Mesodermal cell (in vitro differentiated cells): ENCODE measurements around the gene PLEKHM2.
A peak's percentile ranks its signal among the peaks of the same experiment; 100 is the strongest.

Experiments used
- H3K27ac ChIP-seq: 2 replicates; pipeline ENCODE4 v1.7.0; 2013; ENCODE audit warnings: mild to moderate bottlenecking, low read depth, low read length, moderate library complexity; ENCODE audit not compliant: severe bottlenecking
- H3K36me3 ChIP-seq: 2 replicates; pipeline ENCODE4 v1.7.1; 2013; ENCODE audit warnings: mild to moderate bottlenecking, low read length, moderate library complexity; ENCODE audit not compliant: control insufficient read depth, insufficient read depth
- H3K4me1 ChIP-seq: one replicate; pipeline ENCODE4 v1.7.1; 2013; ENCODE audit warnings: mild to moderate bottlenecking, low read length; ENCODE audit not compliant: insufficient read depth, control insufficient read depth, poor library complexity, severe bottlenecking
- H3K4me3 ChIP-seq: 2 replicates; pipeline ENCODE4 v1.7.0; 2013; ENCODE audit warnings: low read length, control low read depth, mild to moderate bottlenecking; ENCODE audit not compliant: insufficient read depth, poor library complexity, severe bottlenecking; ENCODE audit errors: extremely low read depth
- H3K9me3 ChIP-seq: 2 replicates; pipeline ENCODE4 v1.7.1; 2013; ENCODE audit warnings: mild to moderate bottlenecking, low read length, moderate library complexity; ENCODE audit not compliant: control insufficient read depth
- WGBS, 2 experiments: methylation state at CpG; one replicate each; pipeline ENCODE4 v1.1.5; 2013; ENCODE audit warnings: missing lambda C conversion rate in 2 of 2; ENCODE audit not compliant: insufficient coverage in 2 of 2; 5-methylcytosine and 5-hydroxymethylcytosine counted together

Gene PLEKHM2

GRCh38 chr1:15755646-15756040 is 71.5 kb downstream of the PLEKHM2 start:
- Histone ChIP-seq H3K36me3 (no peaks in the 10 kb centered on the region), H3K27ac (no peak overlapping the region), H3K4me3 (no peak overlapping the region), H3K4me1 (peaks cover 14% of the 10 kb centered on the region), H3K9me3 (no peaks in the 10 kb centered on the region)
- 86 to 94% methylated on average over 2 of the region's 4 CpGs for WGBS, 2 experiments

GRCh38 chr1:15756143-15757015 is 72.3 kb downstream of the PLEKHM2 start:
- 55% methylated on average over 18 to 20 of the region's 21 CpGs for WGBS, 2 experiments
- Histone ChIP-seq H3K4me3 (no peak overlapping the region), H3K4me1 (peaks cover 21% of the 10 kb centered on the region), H3K36me3 (no peaks in the 10 kb centered on the region), H3K27ac (no peak overlapping the region), H3K9me3 (no peaks in the 10 kb centered on the region)

GRCh38 chr1:15757016-15757543 is 73.0 kb downstream of the PLEKHM2 start:
- peaks cover 6% of the 10 kb centered on the region for H3K36me3 ChIP-seq
- WGBS, 2 experiments = 70 to 84% methylated on average over 8 of the region's 9 CpGs
- no peaks in the 10 kb centered on the region for H3K9me3 ChIP-seq
- no peak overlapping the region for H3K27ac ChIP-seq
- H3K4me1 ChIP-seq = peaks cover 26% of the 10 kb centered on the region
- no peak overlapping the region for H3K4me3 ChIP-seq

GRCh38 chr1:15757575-15758342 is 73.6 kb downstream of the PLEKHM2 start:
- Histone ChIP-seq H3K9me3 (no peaks in the 10 kb centered on the region), H3K36me3 (peaks cover 9% of the 10 kb centered on the region), H3K4me1 (peaks cover 29% of the 10 kb centered on the region), H3K27ac (no peak overlapping the region), H3K4me3 (peak overlapping the region; percentile 88)
- 7 to 13% methylated on average over 14 to 19 of the region's 24 CpGs for WGBS, 2 experiments

- WGBS, 2 experiments = 0 to 1% methylated on average over 3 to 40 of the region's 58 CpGs
- peaks cover 30% of the 10 kb centered on the region for H3K4me1 ChIP-seq
- H3K27ac ChIP-seq = peak within 1 kb of the TSS; percentile 23
- no peaks in the 10 kb centered on the region for H3K9me3 ChIP-seq
- H3K36me3 ChIP-seq = peaks cover 9% of the 10 kb centered on the region
- peak within 1 kb of the TSS; percentile 88 for H3K4me3 ChIP-seq
These were observed 74.3 kb downstream of the PLEKHM2 start, which contains the start of gene FBLIM1 for GRCh38 chr1:15758343-15758931. Gene FBLIM1, plus strand, starts transcription at chr1:15758795. Its CDS starts 6,189 bp downstream, at chr1:15764984.

- Histone ChIP-seq H3K36me3 (peaks cover 15% of the 10 kb centered on the region), H3K4me1 (peaks cover 30% of the 10 kb centered on the region), H3K27ac (peak overlapping the region; percentile 23), H3K9me3 (no peaks in the 10 kb centered on the region), H3K4me3 (peak overlapping the region; percentile 88)
- WGBS, 2 experiments = 0 to 1% methylated on average over 33 to 45 of the region's 58 CpGs
These were observed 75.0 kb downstream of the PLEKHM2 start for GRCh38 chr1:15758953-15759661.

GRCh38 chr1:15760520-15761211 is 76.5 kb downstream of the PLEKHM2 start:
- 32 to 39% methylated on average over 9 to 12 of the region's 12 CpGs for WGBS, 2 experiments
- no peaks in the 10 kb centered on the region for H3K9me3 ChIP-seq
- peak overlapping the region; percentile 32 for H3K4me3 ChIP-seq
- peaks cover 30% of the 10 kb centered on the region for H3K4me1 ChIP-seq
- H3K36me3 ChIP-seq = peaks cover 30% of the 10 kb centered on the region
- H3K27ac ChIP-seq = peak overlapping the region; percentile 82

GRCh38 chr1:15761366-15762128 is 77.4 kb downstream of the PLEKHM2 start:
- peaks cover 29% of the 10 kb centered on the region for H3K4me1 ChIP-seq
- H3K36me3 ChIP-seq = peaks cover 37% of the 10 kb centered on the region
- H3K9me3 ChIP-seq = no peaks in the 10 kb centered on the region
- 88 to 94% methylated on average over 2 to 3 of the region's 8 CpGs for WGBS, 2 experiments
- H3K4me3 ChIP-seq = peak overlapping the region; percentile 32
- H3K27ac ChIP-seq = peak overlapping the region; percentile 82

GRCh38 chr1:15762546-15762945 is 78.4 kb downstream of the PLEKHM2 start:
- Histone ChIP-seq H3K4me1 (peaks cover 23% of the 10 kb centered on the region), H3K27ac (no peak overlapping the region), H3K4me3 (no peak overlapping the region), H3K9me3 (no peaks in the 10 kb centered on the region), H3K36me3 (peaks cover 45% of the 10 kb centered on the region)
- 77 to 79% methylated on average over 8 to 10 of the region's 10 CpGs for WGBS, 2 experiments
